GM12801 (cell line): ENCODE measurements around the gene TUB.

Experiments used
- TF ChIP-seq, protein P1 (sequence below): IDR thresholded peaks from one replicate; pipeline ENCODE4 v1.5.1; 2011; ENCODE audit warnings: control low read depth; ENCODE audit not compliant: insufficient read length; ENCODE audit errors: extremely low read depth

Gene TUB

DNA sequence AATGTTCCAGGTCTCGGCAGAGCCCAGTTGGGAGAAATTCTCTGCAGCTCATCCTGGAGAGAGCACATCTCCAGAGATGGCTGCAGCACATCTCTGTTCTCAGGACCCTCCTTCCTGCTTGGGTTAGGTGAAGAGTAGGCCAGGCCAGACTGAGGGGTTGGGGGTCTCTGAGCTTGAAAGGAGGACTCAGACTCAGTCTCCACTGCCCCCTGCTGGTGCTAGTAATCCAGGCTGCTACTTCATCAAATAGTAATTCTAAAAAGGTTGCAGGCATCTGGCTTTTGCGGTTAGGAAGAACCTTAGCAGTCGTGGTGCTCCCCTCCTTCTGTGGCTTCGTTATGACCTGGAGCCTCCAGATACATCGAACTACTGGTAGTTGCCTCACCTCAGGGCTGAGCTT is 9.7 kb downstream of the TUB start:
- TF ChIP-seq, protein P1, sequence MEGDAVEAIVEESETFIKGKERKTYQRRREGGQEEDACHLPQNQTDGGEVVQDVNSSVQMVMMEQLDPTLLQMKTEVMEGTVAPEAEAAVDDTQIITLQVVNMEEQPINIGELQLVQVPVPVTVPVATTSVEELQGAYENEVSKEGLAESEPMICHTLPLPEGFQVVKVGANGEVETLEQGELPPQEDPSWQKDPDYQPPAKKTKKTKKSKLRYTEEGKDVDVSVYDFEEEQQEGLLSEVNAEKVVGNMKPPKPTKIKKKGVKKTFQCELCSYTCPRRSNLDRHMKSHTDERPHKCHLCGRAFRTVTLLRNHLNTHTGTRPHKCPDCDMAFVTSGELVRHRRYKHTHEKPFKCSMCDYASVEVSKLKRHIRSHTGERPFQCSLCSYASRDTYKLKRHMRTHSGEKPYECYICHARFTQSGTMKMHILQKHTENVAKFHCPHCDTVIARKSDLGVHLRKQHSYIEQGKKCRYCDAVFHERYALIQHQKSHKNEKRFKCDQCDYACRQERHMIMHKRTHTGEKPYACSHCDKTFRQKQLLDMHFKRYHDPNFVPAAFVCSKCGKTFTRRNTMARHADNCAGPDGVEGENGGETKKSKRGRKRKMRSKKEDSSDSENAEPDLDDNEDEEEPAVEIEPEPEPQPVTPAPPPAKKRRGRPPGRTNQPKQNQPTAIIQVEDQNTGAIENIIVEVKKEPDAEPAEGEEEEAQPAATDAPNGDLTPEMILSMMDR: no peak

DNA sequence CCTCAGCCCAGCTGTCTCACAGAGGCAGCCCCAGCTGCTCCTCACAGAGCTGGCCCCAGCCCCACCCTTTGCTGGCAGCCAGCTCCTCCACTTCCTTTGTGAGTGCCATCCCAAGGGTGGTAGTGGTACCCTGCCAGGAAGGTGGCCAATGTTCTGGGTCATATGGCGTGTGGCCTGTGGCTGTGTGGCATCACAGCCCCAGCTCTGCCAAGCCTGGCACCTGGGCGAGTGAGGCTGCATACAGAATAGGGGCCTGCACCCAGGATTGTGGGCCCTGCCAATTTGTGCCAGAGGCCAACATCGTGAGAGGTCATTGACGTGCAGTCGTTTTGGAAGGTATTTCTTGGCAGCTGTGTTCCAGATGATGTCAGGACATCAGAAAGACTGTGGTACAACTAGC is 10.7 kb downstream of the TUB start:
- TF ChIP-seq, protein P1: no peak

DNA sequence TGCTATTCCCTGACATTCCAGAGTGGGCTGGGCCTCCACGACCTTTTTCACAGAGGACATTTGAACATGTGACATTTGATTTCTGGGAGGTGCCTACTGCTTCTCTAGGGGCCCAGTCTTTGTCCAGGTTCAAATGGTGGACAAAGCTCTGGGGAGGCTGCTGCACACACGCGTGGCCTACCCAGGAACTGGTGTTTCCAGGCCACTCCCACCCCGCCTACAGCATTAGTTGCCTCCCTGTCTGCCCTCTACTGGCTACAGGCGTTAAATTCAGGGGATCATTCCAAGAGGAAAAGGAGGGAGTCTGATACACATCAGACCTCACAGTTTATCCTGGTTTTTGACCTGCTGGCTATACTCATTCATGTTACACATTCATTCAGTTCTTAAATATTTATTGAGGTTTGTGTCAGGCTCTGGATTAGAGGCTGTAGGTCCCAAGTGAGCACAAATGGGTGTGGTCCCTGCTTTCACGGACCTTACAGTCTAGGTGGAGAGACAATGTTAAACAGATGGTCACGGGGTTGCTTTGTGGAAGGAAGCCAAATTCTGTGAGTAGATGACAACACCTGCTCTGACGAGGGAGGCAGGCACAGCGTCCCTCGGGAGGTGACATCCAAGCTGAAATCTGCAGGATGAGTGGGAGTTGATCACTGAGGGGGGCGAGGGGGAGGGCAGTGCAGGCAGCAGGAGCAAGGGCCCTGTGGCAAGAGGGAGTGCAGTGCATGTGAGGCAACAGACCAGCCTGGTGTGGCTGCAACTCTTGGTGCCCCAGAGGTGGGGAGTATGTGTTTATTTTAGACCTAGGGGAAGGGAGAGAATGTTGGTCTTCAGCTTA is 11.8 kb downstream of the TUB start:
- TF ChIP-seq, protein P1: no peak

DNA sequence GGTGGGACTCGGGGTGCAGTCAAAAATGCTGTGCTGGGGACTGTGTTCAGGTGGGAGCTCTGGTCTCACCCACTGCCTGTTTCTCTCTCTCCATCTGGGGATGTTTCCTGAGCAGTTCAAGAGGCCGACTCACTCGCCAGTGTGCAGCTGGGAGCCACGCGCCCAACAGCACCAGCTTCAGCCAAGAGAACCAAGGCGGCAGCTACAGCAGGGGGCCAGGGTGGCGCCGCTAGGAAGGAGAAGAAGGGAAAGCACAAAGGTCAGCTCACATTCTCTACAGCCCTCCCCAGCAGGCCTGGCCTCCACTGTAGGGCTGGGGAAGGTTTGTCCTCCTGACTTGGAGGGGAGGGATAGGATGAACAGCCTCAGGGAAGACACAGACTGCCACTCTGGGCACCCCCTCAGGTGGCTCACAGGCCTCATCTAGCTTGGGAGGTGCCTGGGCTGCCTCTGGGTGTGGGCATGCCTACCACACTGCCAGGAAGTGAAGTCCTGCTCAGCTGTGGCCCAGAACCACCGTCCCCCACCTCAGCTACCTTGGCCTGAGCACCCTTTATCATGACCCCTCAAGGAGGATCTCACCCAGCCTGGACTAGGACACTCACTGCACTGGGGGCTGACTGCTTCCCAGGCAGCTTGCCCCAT is 13.0 kb downstream of the TUB start:
- TF ChIP-seq, protein P1: no peak

DNA sequence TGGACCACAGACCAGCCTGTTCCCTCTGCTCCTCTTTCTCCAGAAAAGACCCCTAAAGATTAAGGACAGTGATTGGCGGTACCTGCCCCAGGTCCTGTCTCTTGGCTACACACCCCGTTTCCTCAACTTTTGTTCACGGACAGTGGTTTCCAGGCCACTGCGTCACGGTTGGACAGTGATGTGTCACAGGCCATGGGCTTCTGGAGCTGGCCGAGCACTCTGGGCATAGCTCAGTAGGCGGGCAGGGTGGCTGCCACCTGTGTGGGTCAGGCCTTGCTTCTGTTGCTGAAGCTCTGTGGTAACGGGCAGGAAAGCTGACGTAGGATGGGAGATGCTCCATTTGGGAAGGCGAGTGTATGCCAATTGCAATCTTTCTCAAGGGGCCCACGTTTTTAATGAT is 13.6 kb downstream of the TUB start:
- TF ChIP-seq, protein P1: no peak

DNA sequence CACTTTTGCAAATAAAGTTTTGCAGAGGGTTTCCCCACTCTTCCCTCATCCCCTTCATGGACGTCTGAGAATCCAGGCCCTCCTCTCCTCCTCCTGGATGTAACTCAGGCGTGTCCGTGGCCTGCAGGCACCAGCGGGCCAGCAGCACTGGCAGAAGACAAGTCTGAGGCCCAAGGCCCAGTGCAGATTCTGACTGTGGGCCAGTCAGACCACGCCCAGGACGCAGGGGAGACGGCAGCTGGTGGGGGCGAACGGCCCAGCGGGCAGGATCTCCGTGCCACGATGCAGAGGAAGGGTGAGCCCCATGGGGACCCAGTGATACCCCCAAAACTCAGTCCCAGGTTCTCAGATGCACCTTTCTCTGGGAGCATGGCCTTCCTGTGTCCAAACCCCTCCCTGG is 14.4 kb downstream of the TUB start:
- TF ChIP-seq, protein P1: no peak

DNA sequence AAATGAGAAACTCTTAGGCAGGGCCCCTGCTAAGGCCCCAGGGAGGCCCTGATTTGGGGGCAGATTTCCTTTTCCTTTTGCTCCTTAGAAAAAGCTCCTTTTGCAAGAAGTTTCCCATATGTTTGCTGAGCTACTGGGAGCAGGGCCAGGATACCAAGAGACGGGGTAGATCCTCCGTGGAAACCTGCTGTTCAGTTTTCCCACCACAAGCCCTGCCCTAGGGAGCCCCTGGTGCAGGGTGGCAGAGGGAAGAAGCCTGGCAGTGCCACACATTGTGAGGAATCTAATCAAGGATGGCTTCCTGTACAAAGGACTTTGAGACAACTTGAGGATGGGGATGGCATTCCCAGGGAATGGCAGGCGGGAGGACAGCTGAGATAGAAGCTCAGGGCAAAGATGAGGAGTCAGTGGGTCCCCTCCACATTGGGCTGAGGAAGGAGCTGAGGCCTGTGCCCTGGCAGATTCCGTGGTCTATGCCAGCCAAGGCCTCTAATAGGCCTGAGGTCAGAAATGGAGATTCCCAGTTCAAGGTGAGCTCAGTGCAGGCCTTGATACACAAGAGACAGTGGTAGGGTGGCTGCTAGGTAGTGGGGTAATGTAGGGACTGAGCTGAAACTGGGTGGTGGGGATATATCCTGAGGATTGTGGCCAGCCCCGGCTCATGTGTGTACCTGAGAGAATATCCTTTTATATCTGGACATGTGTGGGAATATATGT is 15.0 kb downstream of the TUB start:
- TF ChIP-seq, protein P1: no peak
